HepG2 (cell line): ENCODE measurements around the gene WDR18. TPM values are rescaled to one million over a fixed set of nuclear protein-coding genes. Genes with fewer than 3 reads are reported as not detected.

ENCODE experiments used
- ATAC-seq: fragments of 200-7000 bp; cut with Tn5 transposase; 3 replicates; pipeline ENCODE4 v1.9.1; 2020; ENCODE audit warnings: mild to moderate bottlenecking, moderate library complexity
- BruUV-seq: library from RNA; stranded (reverse); fragments of 400-500 nt; replicated peaks from 2 replicates; lab custom pipeline; 2021; lab: Mats Ljungman, UMichigan
- CTCF ChIA-PET: fragments of 300-600 bp; formaldehyde crosslinking; extraction: SDS; loops from one replicate; lab custom pipeline; 2021; ENCODE audit warnings: low total read pairs, inconsistent platforms, low intra/inter-chr PET ratio; lab: Yijun Ruan, JAX
- POLR2A ChIA-PET: fragments of 350-600 bp; sonication (Branson Sonifier 250); formaldehyde crosslinking; loops from one replicate; lab custom pipeline; 2020; ENCODE audit warnings: antibody characterized with exemption, inconsistent platforms; lab: Yijun Ruan, JAX
- DNase-seq: peaks from one replicate; pipeline ENCODE4 v3.0.0-alpha.2; 2015; ENCODE audit warnings: low spot score
- FAIRE-seq: peaks from 3 replicates; lab custom pipeline; 2011; peaks lifted over from hg19 to GRCh38; lab: Jason Lieb, UNC
- H2AFZ ChIP-seq: one replicate; pipeline ENCODE4 v1.6.1; 2011; ENCODE audit warnings: low read length, inconsistent platforms
- H3K27ac ChIP-seq: fragments of 300-600 bp; 3 replicates; pipeline ENCODE4 v1.8.0; 2011; ENCODE audit warnings: mixed run types, mild to moderate bottlenecking, mixed read lengths, low read length, inconsistent platforms; ENCODE audit not compliant: insufficient read depth; ENCODE audit errors: extremely low read length
- H3K27me3 ChIP-seq, 2 experiments: fragments of 200-600 bp in 1 of 2; 2 replicates in 1 of 2; 3 replicates in 1 of 2; pipeline versions ENCODE4 v1.6.0 to v1.8.0; 2011; ENCODE audit warnings: low read length in 2 of 2, mild to moderate bottlenecking in 2 of 2, moderate library complexity in 2 of 2, inconsistent platforms in 1 of 2; ENCODE audit not compliant: insufficient read depth in 2 of 2, control insufficient read depth in 1 of 2
- H3K36me3 ChIP-seq, 2 experiments: fragments of 200-600 bp in 1 of 2; replicated peaks in 1 of 2; 2 replicates in 1 of 2; 3 replicates in 1 of 2; pipeline versions ENCODE4 v1.5.1 to v1.8.0; 2011; ENCODE audit warnings: low read length in 2 of 2, inconsistent platforms in 1 of 2; ENCODE audit not compliant: insufficient read depth in 2 of 2, control insufficient read depth in 1 of 2
- H3K4me1 ChIP-seq: 2 replicates; pipeline ENCODE4 v1.5.1; 2012; ENCODE audit warnings: low read length, inconsistent platforms; ENCODE audit not compliant: insufficient read depth
- H3K4me2 ChIP-seq: 2 replicates; pipeline ENCODE4 v1.6.0; 2011; ENCODE audit warnings: low read depth, low read length, inconsistent platforms
- H3K4me3 ChIP-seq, 3 experiments: fragments of 200-600 bp in 1 of 3; sonication (generic), shearing (Covaris generic) in 1 of 3; replicated peaks in 1 of 3; 2 replicates each; pipeline ENCODE4 v1.5.1; 2011 to 2016; ENCODE audit warnings: low read length in 3 of 3, inconsistent platforms in 2 of 3, low read depth in 2 of 3, mild to moderate bottlenecking in 2 of 3, control low read depth in 1 of 3, mixed read lengths in 1 of 3; ENCODE audit not compliant: insufficient read depth in 1 of 3
- H3K79me2 ChIP-seq: one replicate; pipeline ENCODE4 v1.6.1; 2011; ENCODE audit warnings: low read length, inconsistent platforms; ENCODE audit not compliant: insufficient read depth
- H3K9ac ChIP-seq: 2 replicates; pipeline ENCODE4 v1.6.0; 2011; ENCODE audit warnings: mild to moderate bottlenecking, low read depth, low read length, inconsistent platforms; ENCODE audit not compliant: insufficient read depth
- H3K9me3 ChIP-seq: 2 replicates; pipeline ENCODE4 v1.5.1; 2012; ENCODE audit warnings: mild to moderate bottlenecking, low read length
- H4K20me1 ChIP-seq: 2 replicates; pipeline ENCODE4 v1.6.0; 2011; ENCODE audit warnings: inconsistent platforms, mild to moderate bottlenecking, low read length, moderate library complexity; ENCODE audit not compliant: insufficient read depth
- GTF3A ChIP-seq: sonication (generic); formaldehyde crosslinking; conservative IDR thresholded peaks from 2 replicates; pipeline ENCODE4 v1.4.0; 2020; ENCODE audit warnings: mild to moderate bottlenecking, missing genetic modification reagents
- HMG20B ChIP-seq: conservative IDR thresholded peaks from 2 replicates; pipeline ENCODE4 v1.6.1; 2016; ENCODE audit warnings: missing genetic modification reagents, missing compliant biosample characterization
- HNF1A ChIP-seq, 2 experiments: sonication (generic) in 1 of 2; formaldehyde crosslinking in 1 of 2; IDR thresholded peaks; 2 replicates each; pipeline versions ENCODE4 v1.4.0 to v1.6.1; 2016 to 2020; ENCODE audit warnings: borderline replicate concordance in 1 of 2, low read depth in 1 of 2, mild to moderate bottlenecking in 1 of 2, missing genetic modification reagents in 1 of 2
- IKZF5 ChIP-seq: IDR thresholded peaks from 2 replicates; pipeline ENCODE4 v1.6.1; 2018; ENCODE audit warnings: missing genetic modification reagents, mild to moderate bottlenecking, missing compliant biosample characterization
- KDM6A ChIP-seq: IDR thresholded peaks from 2 replicates; pipeline ENCODE4 v1.6.1; 2016; ENCODE audit warnings: low read depth
- TOPORS ChIP-seq: sonication (generic); formaldehyde crosslinking; IDR thresholded peaks from 2 replicates; pipeline ENCODE4 v1.8.0; 2023; ENCODE audit warnings: mild to moderate bottlenecking, missing genetic modification reagents
- ZNF335 ChIP-seq: sonication (generic); formaldehyde crosslinking; IDR thresholded peaks from 2 replicates; pipeline ENCODE4 v1.4.0; 2020; ENCODE audit warnings: missing genetic modification reagents
- ZNF547 ChIP-seq: sonication (generic); formaldehyde crosslinking; IDR thresholded peaks from 2 replicates; pipeline ENCODE4 v1.5.1; 2020; ENCODE audit warnings: mild to moderate bottlenecking, missing genetic modification reagents
- ZNF558 ChIP-seq: sonication (generic); formaldehyde crosslinking; IDR thresholded peaks from 2 replicates; pipeline ENCODE4 v1.9.0; 2022; ENCODE audit warnings: mild to moderate bottlenecking, missing genetic modification reagents, borderline replicate concordance
- ZNF563 ChIP-seq: sonication (generic); formaldehyde crosslinking; IDR thresholded peaks from 2 replicates; pipeline ENCODE4 v1.8.0; 2022; ENCODE audit warnings: mild to moderate bottlenecking, moderate library complexity, missing genetic modification reagents
- ZNF687 ChIP-seq: sonication (generic); formaldehyde crosslinking; IDR thresholded peaks from 2 replicates; pipeline ENCODE4 v1.5.1; 2020; ENCODE audit warnings: mild to moderate bottlenecking, missing genetic modification reagents, moderate library complexity
- WGBS: methylation state at CpG from one replicate; pipeline ENCODE4 v1.1.6; 2017; ENCODE audit warnings: low lambda C conversion rate; 5-methylcytosine and 5-hydroxymethylcytosine counted together
- in situ Hi-C: cut with HindIII; loops from 2 replicates; pipeline ENCODE4 v1.10.0; 2017; ENCODE audit warnings: low pct_unique_long_range_greater_than_20kb; ENCODE audit not compliant: extremely low pct_ligation_motif_present
- intact Hi-C: fragments of 100-400 bp; cut with micrococcal nuclease; formaldehyde crosslinking; loops from one replicate; pipeline ENCODE4 v1.10.0; 2022; ENCODE audit not compliant: unreplicated experiment
- polyA plus RNA-seq, 8 experiments: library from polyadenylated mRNA; depleted of rRNA in 3 of 8; stranded (reverse) in 7 of 8; unstranded in 1 of 8; fragments of >200 nt; fragmentation: Illumina TruSeq in 4 of 8; extraction: Trizol in 4 of 8; gene quantifications; 2 replicates each; pipeline versions ENCODE4 v1.2.1 to v1.2.3, GENCODE V29; 2011 to 2016; ENCODE audit warnings: low read depth in 4 of 8, missing spikeins in 1 of 8, mixed read lengths in 1 of 8; ENCODE audit not compliant: insufficient read depth in 1 of 8
- total RNA-seq, 5 experiments: library from RNA; depleted of rRNA; stranded (reverse); fragments of >200 nt; fragmentation: Illumina TruSeq; extraction: Trizol; gene quantifications; 2 replicates each; pipeline ENCODE4 v1.2.3, GENCODE V29; 2016; ENCODE audit warnings: low read depth in 1 of 5

Gene WDR18
- total and polyA plus RNA-seq, 2 of the 13 experiments (the other 11 are each of a cell fraction or from before 2014, with no cell fraction given) = 36.4 to 47.6 TPM

- POLR2A ChIA-PET = interaction anchor here (1.0 to 2.2 kb wide), 2 partner anchors 9 to 41 kb away, joined by 3 to 14 read pairs; partner anchors contain the start of gene WDR18
- in situ Hi-C loops (no loop called here), intact Hi-C loops (loop anchor here (10.0 kb wide), 1 partner anchor 209 kb away; no protein-coding TSS in a partner anchor)
- peaks cover 6% of the 10 kb centered on the region; the same call in 1 of the 2 replicates for H4K20me1 ChIP-seq
- FAIRE-seq (peak; percentile 93), DNase-seq (peak; percentile 85), ATAC-seq (peak; percentile 83)
- peak overlapping the region; percentile 58 for H3K4me2 ChIP-seq
- CTCF ChIA-PET = no interaction called here
- WGBS = 13% methylated on average over 5 of the region's 17 CpGs
- H3K9me3 ChIP-seq = no peaks in the 10 kb centered on the region
- H3K36me3 ChIP-seq = peaks cover 10 to 23% of the 10 kb centered on the region in 2 experiments; a peak in 4 of 5 replicates
- H3K4me3 ChIP-seq = peak overlapping the region in 1 of 3 experiments; percentile 54; a peak in 2 of 6 replicates
- BruUV-seq = no TSS peak
- H3K27ac ChIP-seq = peak overlapping the region; percentile 86
- H2AFZ ChIP-seq = no peak overlapping the region
- H3K9ac ChIP-seq = peak overlapping the region; percentile 41
- peaks cover 43% of the 10 kb centered on the region for H3K4me1 ChIP-seq
- H3K79me2 ChIP-seq = no peaks in the 10 kb centered on the region
- H3K27me3 ChIP-seq = peaks cover 0 to 2% of the 10 kb centered on the region in 2 experiments; a peak in 3 of 5 replicates
- no peak for TF ChIP-seq GTF3A (CRISPR knock-in tag)
- TF ChIP-seq ZNF547 (CRISPR knock-in tag) = peak; percentile 36; the same call in 1 of the 2 replicates
- TF ChIP-seq ZNF563 (CRISPR knock-in tag) = peak; percentile 53; the same call in 1 of the 2 replicates
- peak; percentile 97 for TF ChIP-seq ZNF687 (CRISPR knock-in tag)
- TF ChIP-seq KDM6A (CRISPR knock-in tag) = peak; percentile 82
- 0 out of 2 replicates have a peak, but pooled peaks have one; percentile 30 for TF ChIP-seq IKZF5 (CRISPR knock-in tag)
- no peak for TF ChIP-seq TOPORS (CRISPR knock-in tag)
- TF ChIP-seq ZNF335 (CRISPR knock-in tag) = no peak
- no peak for TF ChIP-seq ZNF558 (CRISPR knock-in tag)
- TF ChIP-seq HMG20B = 0 out of 2 replicates have a peak, but pooled peaks have one; percentile 7
- no peak for TF ChIP-seq HNF1A (IDR thresholded peaks at IDR 0.05; ENCODE audit: low read depth)
- TF ChIP-seq HNF1A (CRISPR knock-in tag; IDR thresholded peaks at IDR 0.05; ENCODE audit: borderline replicate concordance) = peak; percentile 38; the same call in 1 of the 2 replicates
Observed at GRCh38 chr19:993361-993830, 9.3 kb downstream of the WDR18 start.
